Measurements from ENCODE around the gene PAQR8. TPM values are rescaled to one million over a fixed set of nuclear protein-coding genes. Genes with fewer than 3 reads are reported as not detected.

PAQR8 gene
- total and polyA plus RNA-seq, 2 of the 4 experiments (the other 2 are of a cell fraction), result 1.4 to 1.6 TPM

DNA sequence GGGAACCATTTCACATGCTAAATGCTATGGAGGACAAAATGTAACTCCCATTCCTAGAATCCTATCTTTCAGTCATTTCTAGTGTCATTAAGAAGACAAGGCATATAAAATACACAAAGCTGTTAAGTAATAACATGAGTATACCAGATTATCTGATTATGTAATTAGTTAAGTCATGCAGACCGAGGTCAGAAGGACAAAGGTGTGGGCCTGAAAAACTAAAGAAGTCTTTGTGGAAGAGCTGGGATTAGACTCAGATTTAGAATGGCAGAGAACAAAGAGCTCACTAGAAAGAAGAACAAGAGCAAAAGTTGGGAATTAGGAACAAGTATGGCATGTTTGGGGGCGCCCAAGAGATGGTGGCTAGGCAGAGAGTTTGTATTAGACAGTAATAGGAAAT lies 95.1 kb downstream of the PAQR8 start:
- POLR2A ChIA-PET (ENCODE audit: unreplicated experiment), result no interaction called here
- Histone ChIP-seq H4K91ac (ENCODE audit: insufficient read depth, low read depth, low read length) (no peak overlapping the region), H3K4me2 (ENCODE audit: low read depth, low read length) (no peak overlapping the region), H2AK9ac (replicated peaks; ENCODE audit: low read depth, low read length, poor library complexity) (no peak overlapping the region), H2AFZ (replicated peaks; ENCODE audit: low read length, poor library complexity) (no peak overlapping the region), H2BK15ac (ENCODE audit: low read depth, low read length) (no peak overlapping the region), H3K56ac (ENCODE audit: extremely low read depth, insufficient read depth, low read length) (no peak overlapping the region), H2BK120ac (ENCODE audit: low read depth, low read length) (no peak overlapping the region), H4K5ac (ENCODE audit: low read depth, low read length) (no peak overlapping the region), H3K9me3 (ENCODE audit: control insufficient read depth, insufficient read depth, low read length) (no peaks in the 10 kb centered on the region), H3K14ac (replicated peaks; ENCODE audit: low read depth, low read length) (no peak overlapping the region), H4K20me1 (ENCODE audit: insufficient read depth, low read length) (no peaks in the 10 kb centered on the region), H2AK5ac (ENCODE audit: low read depth, low read length) (no peak overlapping the region), H3K27ac (ENCODE audit: insufficient read depth, low read length) (no peak overlapping the region), H3K4me3 (ENCODE audit: insufficient read depth, low read depth, low read length) (no peak overlapping the region), H3K9me1 (ENCODE audit: insufficient read depth, low read length) (no peaks in the 10 kb centered on the region), H2BK5ac (ENCODE audit: low read depth, low read length, poor library complexity, severe bottlenecking) (no peak overlapping the region), H3K23ac (ENCODE audit: low read depth, low read length) (no peak overlapping the region), H3K18ac (ENCODE audit: low read depth, low read length) (no peak overlapping the region), H3K4me1 (ENCODE audit: control insufficient read depth, insufficient read depth, low read length) (no peaks in the 10 kb centered on the region), H3K79me1 (ENCODE audit: low read depth in 1 of 2, low read length in 2 of 2) (no peaks in the 10 kb centered on the region), H3K9ac (ENCODE audit: low read depth, low read length) (no peak overlapping the region), H3K36me3 (ENCODE audit: control insufficient read depth, insufficient read depth, low read length) (no peaks in the 10 kb centered on the region), H4K8ac (ENCODE audit: low read depth in 2 of 2, low read length in 2 of 2) (no peak overlapping the region), H3K27me3 (ENCODE audit: control insufficient read depth, insufficient read depth, low read length) (no peaks in the 10 kb centered on the region), H3K4ac (ENCODE audit: low read depth, low read length) (no peak overlapping the region), H2BK20ac (ENCODE audit: low read depth, low read length) (no peak overlapping the region)
- dilution Hi-C loops (cut with HindIII; ENCODE audit: low sequenced_read_pairs, unreplicated experiment) (no loop called here), in situ Hi-C loops (cut with MboI; ENCODE audit: low sequenced_read_pairs) (no loop called here), intact Hi-C loops (cut with micrococcal nuclease) (no loop called here)
- CTCF ChIA-PET, result no interaction called here
- BruUV-seq (replicated peaks), result no TSS peak
- TF ChIP-seq, protein P1, sequence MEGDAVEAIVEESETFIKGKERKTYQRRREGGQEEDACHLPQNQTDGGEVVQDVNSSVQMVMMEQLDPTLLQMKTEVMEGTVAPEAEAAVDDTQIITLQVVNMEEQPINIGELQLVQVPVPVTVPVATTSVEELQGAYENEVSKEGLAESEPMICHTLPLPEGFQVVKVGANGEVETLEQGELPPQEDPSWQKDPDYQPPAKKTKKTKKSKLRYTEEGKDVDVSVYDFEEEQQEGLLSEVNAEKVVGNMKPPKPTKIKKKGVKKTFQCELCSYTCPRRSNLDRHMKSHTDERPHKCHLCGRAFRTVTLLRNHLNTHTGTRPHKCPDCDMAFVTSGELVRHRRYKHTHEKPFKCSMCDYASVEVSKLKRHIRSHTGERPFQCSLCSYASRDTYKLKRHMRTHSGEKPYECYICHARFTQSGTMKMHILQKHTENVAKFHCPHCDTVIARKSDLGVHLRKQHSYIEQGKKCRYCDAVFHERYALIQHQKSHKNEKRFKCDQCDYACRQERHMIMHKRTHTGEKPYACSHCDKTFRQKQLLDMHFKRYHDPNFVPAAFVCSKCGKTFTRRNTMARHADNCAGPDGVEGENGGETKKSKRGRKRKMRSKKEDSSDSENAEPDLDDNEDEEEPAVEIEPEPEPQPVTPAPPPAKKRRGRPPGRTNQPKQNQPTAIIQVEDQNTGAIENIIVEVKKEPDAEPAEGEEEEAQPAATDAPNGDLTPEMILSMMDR (conservative IDR thresholded peaks at IDR 0.05; ENCODE audit: low read depth, low read length), result no peak
- TF ChIP-seq RAD21 (IDR thresholded peaks at IDR 0.05; ENCODE audit: low read length) (no peak), CHD1 (IDR thresholded peaks at IDR 0.05; ENCODE audit: low read depth, low read length) (no peak), BHLHE40 (IDR thresholded peaks at IDR 0.05; ENCODE audit: low read depth, low read length) (no peak), MAFK (IDR thresholded peaks at IDR 0.05; ENCODE audit: low read depth, low read length) (no peak), FOS (IDR thresholded peaks at IDR 0.05; ENCODE audit: low read depth, low read length) (no peak), POLR2A (IDR thresholded peaks at IDR 0.05; ENCODE audit: low read depth, low read length) (no peak), RFX5 (IDR thresholded peaks at IDR 0.05; ENCODE audit: low read depth, low read length) (no peak), MAZ (IDR thresholded peaks at IDR 0.05; ENCODE audit: borderline replicate concordance, low read depth, low read length) (no peak), SMC3 (IDR thresholded peaks at IDR 0.05; ENCODE audit: low read depth, low read length) (no peak), RCOR1 (IDR thresholded peaks at IDR 0.05; ENCODE audit: insufficient replicate concordance, low read length) (no peak), MXI1 (IDR thresholded peaks at IDR 0.05; ENCODE audit: borderline replicate concordance, low read depth, low read length) (no peak), NFE2L2 (IDR thresholded peaks at IDR 0.05; ENCODE audit: low read depth, low read length) (no peak), CEBPB (IDR thresholded peaks at IDR 0.05; ENCODE audit: low read depth, low read length) (no peak)
- TF ChIP-seq, protein P2, sequence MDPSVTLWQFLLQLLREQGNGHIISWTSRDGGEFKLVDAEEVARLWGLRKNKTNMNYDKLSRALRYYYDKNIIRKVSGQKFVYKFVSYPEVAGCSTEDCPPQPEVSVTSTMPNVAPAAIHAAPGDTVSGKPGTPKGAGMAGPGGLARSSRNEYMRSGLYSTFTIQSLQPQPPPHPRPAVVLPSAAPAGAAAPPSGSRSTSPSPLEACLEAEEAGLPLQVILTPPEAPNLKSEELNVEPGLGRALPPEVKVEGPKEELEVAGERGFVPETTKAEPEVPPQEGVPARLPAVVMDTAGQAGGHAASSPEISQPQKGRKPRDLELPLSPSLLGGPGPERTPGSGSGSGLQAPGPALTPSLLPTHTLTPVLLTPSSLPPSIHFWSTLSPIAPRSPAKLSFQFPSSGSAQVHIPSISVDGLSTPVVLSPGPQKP (IDR thresholded peaks at IDR 0.05; ENCODE audit: borderline replicate concordance, low read depth, low read length), result no peak
- TF ChIP-seq, protein P3, sequence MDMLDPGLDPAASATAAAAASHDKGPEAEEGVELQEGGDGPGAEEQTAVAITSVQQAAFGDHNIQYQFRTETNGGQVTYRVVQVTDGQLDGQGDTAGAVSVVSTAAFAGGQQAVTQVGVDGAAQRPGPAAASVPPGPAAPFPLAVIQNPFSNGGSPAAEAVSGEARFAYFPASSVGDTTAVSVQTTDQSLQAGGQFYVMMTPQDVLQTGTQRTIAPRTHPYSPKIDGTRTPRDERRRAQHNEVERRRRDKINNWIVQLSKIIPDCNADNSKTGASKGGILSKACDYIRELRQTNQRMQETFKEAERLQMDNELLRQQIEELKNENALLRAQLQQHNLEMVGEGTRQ (IDR thresholded peaks at IDR 0.05; ENCODE audit: low read depth, low read length), result no peak
- DNase-seq, result no peak
- WGBS, 2 experiments (ENCODE audit: extremely low coverage in 2 of 2, insufficient read length in 1 of 2), result no CpG with 5 or more reads among the region's 2 CpGs
- ATAC-seq (ENCODE audit: low read depth), result no peak
